H54 (cell line): Measurements from ENCODE around the gene FOXD1.

Source experiments
- DNase-seq: peaks from one replicate; pipeline ENCODE4 v3.0.0; 2011; ENCODE audit warnings: low spot score, mixed read lengths; ENCODE audit not compliant: insufficient read length
- FAIRE-seq: peaks from 3 replicates; lab custom pipeline; 2011; peaks lifted over from hg19 to GRCh38; lab: Jason Lieb, UNC
- POLR2A ChIP-seq: IDR thresholded peaks from 2 replicates; pipeline ENCODE4 v1.6.1; 2011; ENCODE audit warnings: low read depth, mild to moderate bottlenecking, low read length

The FOXD1 gene

DNA sequence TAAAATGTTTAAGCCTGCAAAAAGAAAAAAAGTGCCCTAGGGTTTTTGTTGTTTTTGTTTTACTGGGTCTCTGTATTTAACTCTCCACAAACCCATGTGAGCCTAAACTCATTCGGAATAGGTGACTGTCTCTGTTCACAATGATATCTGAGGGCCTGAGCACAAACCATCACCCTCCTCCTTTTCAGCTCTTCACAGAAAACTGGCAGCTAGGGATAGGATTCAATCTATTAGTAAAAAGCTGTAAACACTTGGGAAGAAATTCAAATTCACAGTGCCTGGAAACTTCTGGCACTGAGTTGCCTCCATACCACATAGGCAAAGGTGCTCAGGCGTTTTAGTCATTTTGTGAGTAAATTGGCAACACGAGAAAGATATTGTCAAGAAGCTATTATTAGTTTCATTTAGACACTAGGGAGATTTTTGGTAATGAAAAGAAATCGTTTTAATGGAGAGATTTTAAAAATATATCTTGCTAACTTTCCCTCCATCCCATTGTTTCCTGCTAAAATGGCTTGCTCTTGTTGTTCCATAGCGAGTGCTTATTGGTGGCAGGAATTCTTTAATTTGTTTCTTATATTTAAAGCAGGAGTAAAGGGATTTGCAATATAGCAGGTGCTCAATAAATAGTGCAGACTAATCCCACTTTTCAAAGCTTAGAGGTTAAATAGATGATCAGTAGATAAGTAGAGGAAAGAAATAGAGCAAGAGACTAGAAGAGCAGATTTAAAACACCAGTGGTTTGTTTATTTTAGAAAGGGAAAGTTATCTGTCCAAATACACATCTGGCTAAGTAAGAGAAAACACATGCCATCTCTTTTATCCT is 9.7 kb downstream of the FOXD1 start:
- DNase-seq, result no peak
- no peak for FAIRE-seq
- no peak for TF ChIP-seq POLR2A

DNA sequence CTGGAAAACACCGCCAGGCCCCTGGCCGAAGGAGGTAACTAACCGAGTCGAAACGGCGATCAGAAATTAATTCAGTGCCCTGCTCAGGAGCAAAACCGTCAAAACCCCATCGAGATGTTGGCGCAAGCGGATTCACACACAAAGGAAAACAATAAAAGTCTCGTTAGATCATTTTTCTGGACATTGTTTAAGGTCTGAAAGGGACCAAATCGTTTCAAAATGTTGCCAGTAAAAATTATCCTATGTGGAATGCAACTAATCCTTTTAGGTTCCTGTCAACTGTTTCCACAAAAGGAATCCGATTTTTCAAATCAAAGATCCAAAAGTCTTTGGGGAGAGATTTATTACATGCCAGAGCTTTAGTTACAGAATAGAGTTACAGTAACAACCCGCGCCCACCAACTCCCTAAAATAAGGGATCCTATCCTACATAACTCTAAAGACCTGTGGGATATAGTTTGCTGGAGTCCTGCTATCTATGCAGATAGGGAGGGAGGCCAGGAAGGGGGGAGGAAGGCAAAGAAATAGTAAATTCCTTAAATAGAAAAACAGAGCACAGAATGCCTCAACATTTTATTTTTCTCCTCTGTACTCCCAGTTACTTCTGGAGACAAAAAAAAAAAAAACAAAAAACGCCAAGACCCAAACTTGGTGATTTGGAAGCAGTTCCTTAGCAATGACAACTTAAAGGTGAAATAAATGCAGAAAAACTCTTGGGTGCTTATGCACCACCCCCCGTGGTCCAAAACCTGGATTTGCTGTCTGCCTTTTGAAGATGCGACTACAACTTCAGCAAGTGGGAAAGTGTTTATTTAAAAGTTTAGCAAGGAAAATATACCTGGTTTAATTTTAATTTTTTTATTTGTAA is 10.6 kb downstream of the FOXD1 start:
- FAIRE-seq, result no peak

DNA sequence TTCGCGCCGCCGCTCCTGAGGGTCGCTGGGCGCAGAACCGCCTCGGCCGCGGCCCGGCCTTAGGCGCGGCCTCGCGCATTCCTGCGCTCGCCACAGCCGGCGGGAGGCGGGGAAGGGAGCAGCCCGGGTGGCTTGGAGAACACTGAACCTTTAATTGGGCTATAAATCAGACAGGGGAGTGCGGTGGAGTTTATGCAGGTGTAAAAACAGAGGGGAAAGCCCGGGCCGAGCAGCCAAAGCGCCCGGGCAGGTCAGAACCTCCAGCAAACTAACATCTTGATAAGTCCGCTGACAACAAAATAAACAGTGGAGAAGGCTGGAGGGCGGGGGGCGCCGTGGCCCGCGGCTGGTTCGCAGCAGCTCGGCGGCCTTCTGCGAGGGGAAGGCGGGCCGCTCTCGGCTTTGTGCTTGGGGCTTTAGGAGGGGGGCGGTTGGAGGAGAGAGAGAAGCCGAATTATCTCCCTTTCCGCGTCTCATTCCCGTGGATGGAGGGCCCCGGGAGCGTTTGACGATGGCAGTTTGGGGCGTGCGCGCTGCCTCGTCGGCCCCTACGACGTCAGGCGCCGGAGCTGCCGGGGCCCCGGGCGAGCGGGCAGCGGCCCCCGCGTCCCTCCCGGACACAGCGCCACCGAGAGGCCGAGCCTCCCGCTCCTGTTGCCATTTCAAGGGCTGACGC is 11.3 kb downstream of the FOXD1 start:
- FAIRE-seq (no peak), DNase-seq (peak; percentile 68)
- no peak; the same call in 1 of the 2 replicates for TF ChIP-seq POLR2A

More for the DNA sequence above, 10.6 kb downstream of the FOXD1 start:
- TF ChIP-seq POLR2A, result no peak
- DNase-seq, result no peak

DNA sequence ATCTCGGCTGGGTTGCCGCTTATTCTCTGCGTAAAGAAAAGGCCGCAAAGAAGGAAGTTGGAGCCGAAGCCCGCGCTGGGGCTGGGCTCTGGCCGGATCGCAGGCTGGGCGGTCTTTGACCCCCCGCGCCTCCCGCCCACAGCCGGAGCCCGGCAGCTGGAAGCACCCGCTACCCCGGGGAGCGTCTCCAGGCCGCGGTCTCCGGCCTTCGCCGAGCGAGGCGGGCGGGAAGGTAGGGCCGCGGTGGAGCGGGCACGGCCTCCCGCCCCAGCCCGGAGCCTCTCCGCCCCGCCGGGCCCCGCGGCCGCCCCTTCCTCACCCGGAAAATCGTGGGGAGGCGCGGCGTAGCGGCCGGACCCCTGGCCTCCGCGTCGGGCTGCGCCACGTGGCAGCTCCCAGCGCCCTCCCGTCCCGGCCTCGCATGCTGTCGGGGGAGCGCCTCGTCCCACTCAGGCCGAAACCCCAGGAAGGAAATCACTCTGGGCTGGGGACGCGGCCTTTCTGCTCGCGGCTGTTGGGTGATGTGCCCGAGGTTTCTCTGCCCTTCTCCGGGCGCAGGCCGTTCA is 12.0 kb downstream of the FOXD1 start:
- no peak for TF ChIP-seq POLR2A
- DNase-seq, result no peak
- FAIRE-seq, result no peak

DNA sequence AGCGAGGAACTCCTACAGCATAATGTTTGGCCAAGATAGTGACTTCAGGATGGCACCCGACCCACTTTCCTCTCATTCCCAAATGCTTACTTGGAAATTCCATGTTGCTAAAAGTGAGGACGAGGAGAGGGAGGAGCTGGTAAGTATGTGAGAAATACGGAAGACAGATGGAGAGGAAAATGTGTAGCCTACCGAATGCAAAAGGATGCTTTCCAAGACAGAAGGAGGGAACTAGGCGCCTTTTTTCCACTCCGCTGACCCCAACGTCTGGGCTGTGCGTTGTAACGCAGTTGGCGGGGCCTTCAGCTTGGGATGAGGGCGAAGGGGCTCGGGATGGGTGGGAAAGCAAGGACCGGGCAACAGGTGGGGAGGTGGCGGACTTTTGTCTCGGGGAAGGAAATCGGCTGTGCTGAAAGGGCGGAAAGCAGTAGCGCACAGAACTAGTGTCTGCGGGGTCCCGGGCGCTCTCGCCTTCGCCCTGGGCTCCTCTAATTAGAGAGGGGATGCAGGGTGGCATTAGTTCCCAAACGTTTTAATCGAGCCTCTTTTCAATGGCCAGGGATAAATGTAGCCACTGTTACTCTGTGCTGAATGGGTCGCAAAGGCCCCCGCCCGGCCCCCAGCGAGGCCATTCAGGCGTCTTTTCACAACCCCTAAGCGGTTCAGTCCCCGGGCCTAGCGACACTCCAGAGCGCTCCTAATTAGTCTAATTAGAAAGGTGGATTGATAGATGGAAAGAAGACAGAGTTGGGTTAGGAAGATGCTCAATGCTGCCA is 12.6 kb downstream of the FOXD1 start:
- TF ChIP-seq POLR2A, result no peak
- FAIRE-seq (no peak), DNase-seq (no peak)

DNA sequence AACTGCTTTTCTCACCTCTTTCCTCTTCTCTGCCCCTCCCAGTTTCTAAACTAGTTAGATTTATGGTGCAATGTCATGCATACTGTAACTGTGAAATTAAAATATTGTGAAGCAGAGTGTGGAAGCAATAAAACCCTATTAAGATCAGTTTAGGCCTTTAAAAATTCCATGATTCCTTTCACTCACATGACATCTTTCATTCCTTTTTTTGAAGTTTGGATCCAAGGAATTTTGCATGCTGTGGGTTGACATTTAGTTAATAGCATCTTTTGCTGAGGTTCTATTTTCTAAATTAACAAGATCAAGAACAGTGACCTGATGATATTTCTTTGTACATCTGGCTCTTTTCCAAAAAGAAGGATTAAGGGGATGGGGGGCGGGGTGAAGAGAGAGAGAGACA is 13.7 kb downstream of the FOXD1 start:
- DNase-seq (no peak), FAIRE-seq (no peak)
- TF ChIP-seq POLR2A, result no peak

DNA sequence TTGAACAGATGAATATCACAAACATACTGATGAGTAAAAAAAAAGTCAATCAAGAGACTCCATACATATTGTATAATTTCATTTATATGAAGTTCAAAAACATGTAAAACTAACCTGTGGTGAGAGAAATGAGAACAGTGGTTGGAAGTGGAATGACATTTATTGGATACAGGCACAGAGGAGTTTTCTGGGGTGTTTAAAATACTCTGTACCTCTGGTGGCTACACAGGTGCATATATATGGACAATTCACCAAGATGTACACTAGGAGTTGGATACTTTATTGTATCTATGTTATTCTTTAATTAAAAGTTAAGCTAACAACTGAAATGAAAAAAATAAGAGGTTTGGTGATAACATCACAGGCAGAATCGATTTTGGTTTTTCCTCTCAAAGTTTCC is 14.1 kb downstream of the FOXD1 start:
- TF ChIP-seq POLR2A, result no peak
- no peak for DNase-seq
- no peak for FAIRE-seq

DNA sequence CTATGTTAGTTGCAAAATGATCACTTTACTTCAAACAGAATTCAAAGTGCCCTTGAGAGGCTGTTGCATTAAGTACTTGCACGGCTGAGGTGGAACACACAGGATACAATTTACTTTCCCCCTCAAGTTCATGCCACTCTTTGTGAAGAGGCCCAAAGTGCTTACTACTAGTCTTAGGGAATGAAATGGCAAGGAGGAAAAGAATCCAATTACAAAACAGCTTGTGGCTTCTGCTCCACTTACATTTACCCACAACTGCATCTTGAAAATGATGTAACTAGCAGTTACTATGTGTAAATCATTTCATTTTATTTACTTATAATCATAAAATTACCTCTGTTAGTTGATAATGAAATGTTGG is 14.6 kb downstream of the FOXD1 start:
- FAIRE-seq, result peak; percentile 87
- no peak for TF ChIP-seq POLR2A

DNA sequence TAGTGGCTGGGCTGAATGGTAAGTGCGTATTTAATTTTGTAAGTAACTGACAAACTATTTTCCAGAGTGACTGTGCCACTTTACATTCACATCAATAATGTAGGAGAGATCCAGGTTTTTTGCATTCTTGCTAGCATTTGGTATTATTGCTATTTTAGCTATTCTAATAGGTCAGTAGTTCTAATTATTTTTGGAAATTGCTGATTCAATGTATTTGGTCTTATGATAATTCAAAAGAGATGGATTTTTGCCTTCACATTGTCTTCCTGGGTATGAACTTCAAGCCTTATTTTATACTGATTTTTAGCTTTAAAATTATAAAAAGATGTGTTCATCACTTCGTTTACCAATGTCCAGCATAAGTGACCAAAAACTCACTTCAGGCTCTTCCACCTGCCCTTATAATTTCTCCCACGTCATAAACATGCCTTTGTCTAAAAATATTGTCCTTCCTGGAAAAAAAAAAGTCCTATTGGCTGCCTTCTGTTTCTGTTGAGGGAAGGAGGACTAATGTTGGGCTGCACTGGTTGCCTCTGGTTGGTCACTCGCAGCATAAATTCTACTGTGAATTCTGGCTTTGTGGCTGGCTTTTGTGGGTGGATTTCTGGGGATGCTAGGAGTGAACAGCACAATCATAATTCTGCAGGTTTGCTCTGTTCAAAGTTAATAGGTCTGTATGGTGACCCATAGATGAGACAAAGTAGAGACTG is 15.2 kb downstream of the FOXD1 start:
- DNase-seq (no peak), FAIRE-seq (no peak)
- TF ChIP-seq POLR2A, result no peak

More for the DNA sequence above, 14.6 kb downstream of the FOXD1 start:
- no peak for DNase-seq

DNA sequence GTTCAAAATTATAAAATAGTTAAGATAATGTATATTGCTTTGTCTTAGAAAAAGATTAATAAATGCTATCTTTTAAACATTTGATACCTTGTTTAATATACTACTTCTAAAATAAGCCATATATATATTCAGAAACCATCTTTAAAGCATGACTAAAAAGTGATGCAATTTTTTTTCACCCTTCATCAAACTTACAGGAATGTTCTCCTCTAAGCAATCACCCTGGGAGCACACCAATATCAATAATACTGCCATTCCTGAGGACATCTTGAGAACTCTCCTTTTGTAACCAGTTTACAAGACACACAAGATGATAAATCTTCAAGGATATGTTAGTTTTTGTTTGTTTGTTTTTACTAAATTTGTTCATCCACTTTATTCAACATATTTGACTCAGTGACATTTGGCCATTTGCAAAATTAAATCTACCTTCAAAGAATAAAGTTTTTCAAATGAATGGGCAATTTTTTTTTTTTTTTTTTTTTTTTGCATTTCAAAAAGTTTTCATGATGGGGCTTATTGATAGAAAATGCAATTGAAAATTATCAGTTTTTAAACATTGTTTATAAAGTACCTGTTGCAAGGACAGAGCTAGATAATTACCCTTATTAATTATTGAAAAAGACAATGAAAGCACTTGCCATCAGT is 17.2 kb downstream of the FOXD1 start:
- no peak for FAIRE-seq
- TF ChIP-seq POLR2A, result no peak
- no peak for DNase-seq

DNA sequence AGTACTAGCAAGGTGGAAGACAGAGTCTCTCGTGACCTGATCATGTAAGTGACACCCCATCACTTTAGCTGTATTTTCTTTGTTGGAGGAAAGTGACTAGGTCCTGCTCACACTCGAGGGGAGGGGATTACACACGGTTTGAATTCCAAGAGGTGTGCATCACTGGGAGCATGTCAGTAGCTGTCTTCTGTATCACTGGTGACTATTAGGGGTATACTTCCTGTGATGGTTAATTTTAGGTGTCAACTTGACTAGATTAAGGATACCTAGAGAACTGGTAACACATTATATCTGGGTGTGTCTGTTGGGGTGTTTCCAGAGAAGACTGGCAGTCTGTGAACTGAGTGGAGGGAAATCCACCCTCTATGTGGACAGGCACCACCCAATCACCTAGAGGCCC is 22.5 kb downstream of the FOXD1 start:
- DNase-seq, result no peak
- TF ChIP-seq POLR2A, result no peak
- no peak for FAIRE-seq

DNA sequence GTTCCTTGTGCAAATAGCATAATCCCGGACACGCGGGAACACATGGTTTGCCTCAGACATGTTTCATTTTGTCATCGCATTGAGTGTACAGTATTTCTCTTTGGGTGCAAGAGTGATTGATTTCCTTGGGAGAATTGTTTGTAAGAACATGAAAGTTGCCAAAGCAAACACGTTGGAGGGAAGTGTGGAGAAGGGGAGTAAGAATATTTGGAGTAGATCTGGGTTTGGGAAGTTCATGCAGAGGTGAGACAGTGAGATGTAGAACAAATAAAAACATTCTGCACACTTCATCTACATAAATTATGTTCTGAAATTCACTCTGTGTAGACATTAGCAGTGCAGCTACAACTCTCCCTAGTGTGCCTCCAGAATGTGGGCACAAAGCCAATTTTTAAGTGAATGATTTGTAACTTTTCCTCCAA is 24.0 kb downstream of the FOXD1 start:
- no peak for FAIRE-seq
- no peak for DNase-seq
- no peak for TF ChIP-seq POLR2A
